AG10803 (cell line): ENCODE measurements around the gene EPB41L1.

ENCODE experiments used
- DNase-seq: peaks from one replicate; pipeline ENCODE4 v3.0.0; 2010; ENCODE audit warnings: low read depth
- H3K4me3 ChIP-seq: 2 replicates; pipeline ENCODE4 v1.5.1; 2011; ENCODE audit warnings: mild to moderate bottlenecking, low read length, control low read depth
- CTCF ChIP-seq: conservative IDR thresholded peaks from 2 replicates; pipeline ENCODE4 v1.5.1; 2011; ENCODE audit warnings: mild to moderate bottlenecking, low read length, control low read depth, inconsistent platforms

EPB41L1 gene

GRCh38 chr20:36184816-36185776, 30.6 kb downstream of the EPB41L1 start:
- H3K4me3 ChIP-seq = no peak overlapping the region
- no peak for DNase-seq
- TF ChIP-seq CTCF = no peak

- no peak for TF ChIP-seq CTCF
- no peak for DNase-seq
- no peak overlapping the region for H3K4me3 ChIP-seq
Observed at GRCh38 chr20:36193977-36194712, 39.6 kb downstream of the EPB41L1 start.

- H3K4me3 ChIP-seq = no peak overlapping the region
- no peak for DNase-seq
- no peak for TF ChIP-seq CTCF
Observed at GRCh38 chr20:36196676-36197075, 42.1 kb downstream of the EPB41L1 start.

- no peak for DNase-seq
- TF ChIP-seq CTCF = no peak
- no peak overlapping the region for H3K4me3 ChIP-seq
Observed at GRCh38 chr20:36197271-36197670, 42.7 kb downstream of the EPB41L1 start.

GRCh38 chr20:36199345-36200257, 45.1 kb downstream of the EPB41L1 start:
- H3K4me3 ChIP-seq = no peak overlapping the region
- peak; percentile 75 for DNase-seq
- peak; percentile 91 for TF ChIP-seq CTCF

- H3K4me3 ChIP-seq = no peak overlapping the region
- TF ChIP-seq CTCF = no peak
- DNase-seq = no peak
Observed at GRCh38 chr20:36200451-36200850, 45.9 kb downstream of the EPB41L1 start.
